Peyer's patch (tissue), 4 donors: ENCODE data around the gene SLC25A34.

Experiments
- POLR2A ChIP-seq, 2 donors: fragments of 450-650 bp; IDR thresholded peaks; one replicate each; pipeline ENCODE4 v1.5.1; 2017; ENCODE audit warnings: antibody characterized with exemption in 2 of 2, mild to moderate bottlenecking in 2 of 2, moderate library complexity in 2 of 2
- TF ChIP-seq, protein P1 (sequence below), 6 experiments: fragments of 450-650 bp in 4 of 6; fragments of 200-600 bp in 2 of 6; sonication (generic) in 1 of 6; IDR thresholded peaks; one replicate each; pipeline ENCODE4 v1.5.1; 2017 to 2019; ENCODE audit warnings: antibody characterized with exemption in 6 of 6, mild to moderate bottlenecking in 3 of 6, moderate library complexity in 1 of 6

DNA sequence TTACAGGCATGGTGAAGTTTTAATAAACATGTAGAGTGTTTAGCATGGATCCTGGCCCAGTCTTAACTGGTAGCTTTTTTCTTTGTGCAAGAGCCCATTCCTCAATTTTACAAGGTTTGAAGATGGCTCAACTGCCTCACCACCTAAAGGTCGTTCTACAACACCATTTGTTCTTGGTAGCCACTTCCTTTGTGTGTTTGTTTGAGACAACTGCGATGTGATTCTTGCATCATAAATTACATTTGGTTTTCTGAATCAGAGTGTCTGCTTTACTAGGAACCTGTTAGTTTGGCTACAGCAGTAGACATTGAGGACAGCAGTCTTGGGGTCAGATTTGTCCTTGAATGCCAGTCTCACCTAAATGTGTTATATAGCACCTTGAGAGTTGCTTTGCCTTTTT lies 48.6 kb upstream of the SLC25A34 start:
- no peak for TF ChIP-seq POLR2A (IDR thresholded peaks at IDR 0.05)
- TF ChIP-seq, protein P1, sequence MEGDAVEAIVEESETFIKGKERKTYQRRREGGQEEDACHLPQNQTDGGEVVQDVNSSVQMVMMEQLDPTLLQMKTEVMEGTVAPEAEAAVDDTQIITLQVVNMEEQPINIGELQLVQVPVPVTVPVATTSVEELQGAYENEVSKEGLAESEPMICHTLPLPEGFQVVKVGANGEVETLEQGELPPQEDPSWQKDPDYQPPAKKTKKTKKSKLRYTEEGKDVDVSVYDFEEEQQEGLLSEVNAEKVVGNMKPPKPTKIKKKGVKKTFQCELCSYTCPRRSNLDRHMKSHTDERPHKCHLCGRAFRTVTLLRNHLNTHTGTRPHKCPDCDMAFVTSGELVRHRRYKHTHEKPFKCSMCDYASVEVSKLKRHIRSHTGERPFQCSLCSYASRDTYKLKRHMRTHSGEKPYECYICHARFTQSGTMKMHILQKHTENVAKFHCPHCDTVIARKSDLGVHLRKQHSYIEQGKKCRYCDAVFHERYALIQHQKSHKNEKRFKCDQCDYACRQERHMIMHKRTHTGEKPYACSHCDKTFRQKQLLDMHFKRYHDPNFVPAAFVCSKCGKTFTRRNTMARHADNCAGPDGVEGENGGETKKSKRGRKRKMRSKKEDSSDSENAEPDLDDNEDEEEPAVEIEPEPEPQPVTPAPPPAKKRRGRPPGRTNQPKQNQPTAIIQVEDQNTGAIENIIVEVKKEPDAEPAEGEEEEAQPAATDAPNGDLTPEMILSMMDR (IDR thresholded peaks at IDR 0.05), result no peak
